Stimulated activated CD8-positive, alpha-beta memory T cell treated with anti-CD3 and anti-CD28 coated beads, Interleukin-4, amount 100 ng/mL, for 48 hours (primary cell): Measurements from ENCODE around the gene PGAM1.
"Not testable (repeated sequence)": the region's sequence is repeated elsewhere in the genome, so short reads cannot be mapped to it uniquely, and the experiment has no call there.

Experiments used
- DNase-seq: peaks from one replicate; pipeline ENCODE4 v3.0.0-alpha.2; 2020

The PGAM1 gene

GRCh38 chr10:97459933-97460332 lies 33.9 kb downstream of the PGAM1 start:
- DNase-seq = no peak

GRCh38 chr10:97462309-97462708 lies 36.3 kb downstream of the PGAM1 start:
- no peak for DNase-seq

DNA sequence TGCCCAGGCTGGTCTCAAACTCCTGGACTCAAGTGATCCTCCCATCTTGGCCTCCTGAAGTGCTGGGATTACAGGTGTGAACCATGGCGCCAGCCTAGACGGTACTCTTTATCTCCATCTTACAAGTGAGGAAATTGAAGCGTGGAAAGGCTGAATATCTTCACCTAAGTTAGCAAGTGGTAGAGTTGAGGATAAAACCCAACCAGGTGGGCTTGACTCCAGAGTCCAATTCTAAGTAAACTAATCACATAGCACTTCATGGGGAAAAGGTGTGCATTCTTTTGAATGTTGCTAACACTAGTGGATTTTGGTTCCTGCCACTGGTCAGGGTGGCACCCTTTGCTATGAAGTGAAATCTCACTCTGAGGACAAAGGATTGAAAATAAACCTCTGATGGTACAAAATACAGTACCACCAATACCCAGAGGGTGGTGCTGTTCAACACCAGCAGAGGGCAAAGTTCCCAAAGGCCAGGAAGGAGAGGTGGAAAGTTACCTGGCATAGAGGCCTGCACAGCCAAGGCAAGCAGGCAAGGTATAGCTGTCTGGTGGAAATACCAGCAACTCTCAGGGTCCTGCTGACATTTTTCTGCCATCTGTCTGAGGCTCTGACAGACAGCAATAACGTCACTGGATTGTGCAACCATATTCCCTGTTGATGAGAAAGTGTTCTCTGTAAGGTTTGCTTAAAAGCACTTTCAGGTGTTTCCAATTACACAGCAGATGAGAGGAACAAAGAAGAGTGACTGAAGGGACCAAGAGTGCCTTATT lies 37.6 kb downstream of the PGAM1 start:
- peak; percentile 40 for DNase-seq

GRCh38 chr10:97464226-97464625 lies 38.2 kb downstream of the PGAM1 start:
- no peak for DNase-seq

- no peak for DNase-seq
Measured at GRCh38 chr10:97465982-97466381, 40.0 kb downstream of the PGAM1 start.

DNA sequence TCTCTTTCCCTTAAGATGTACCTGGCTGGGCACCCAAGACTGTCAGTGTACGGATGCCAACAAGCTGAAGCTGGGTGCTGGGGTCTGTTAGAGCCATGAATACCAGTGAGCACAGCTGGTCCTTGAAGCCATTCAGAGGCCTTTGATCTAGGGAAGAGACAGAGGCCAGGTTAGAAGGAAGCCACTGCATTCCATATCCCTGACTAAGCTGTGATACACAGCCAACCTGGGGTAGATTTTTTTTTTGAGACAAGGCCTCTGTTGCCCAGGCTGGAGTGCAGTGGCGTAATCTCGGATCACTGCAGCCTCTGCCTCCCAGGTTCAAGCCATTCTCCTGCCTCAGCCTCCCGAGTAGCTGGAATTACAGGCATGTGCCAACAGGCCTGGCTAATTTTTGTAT lies 40.8 kb downstream of the PGAM1 start:
- DNase-seq = no peak

- no peak for DNase-seq
Measured at GRCh38 chr10:97468162-97468561, 42.2 kb downstream of the PGAM1 start.

DNA sequence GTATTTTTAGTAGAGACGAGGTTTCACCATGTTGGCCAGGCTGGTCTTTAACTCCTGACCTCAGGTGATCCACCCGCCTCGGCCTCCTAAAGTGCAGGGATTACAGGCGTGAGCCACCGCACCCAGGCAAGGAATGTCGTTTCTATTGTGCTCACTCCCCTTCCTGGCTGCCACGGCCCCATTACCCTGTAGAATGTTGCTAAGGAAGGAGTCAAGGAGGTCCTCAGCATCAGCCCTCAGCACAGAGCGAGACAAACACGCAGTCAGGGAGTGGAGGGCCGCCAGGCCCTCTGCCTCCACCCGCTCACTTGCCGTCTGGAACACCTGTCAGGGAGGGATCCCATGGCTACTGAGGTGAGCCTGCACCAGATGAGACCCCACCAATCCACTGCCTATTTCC lies 42.8 kb downstream of the PGAM1 start:
- DNase-seq = not testable (repeated sequence)

DNA sequence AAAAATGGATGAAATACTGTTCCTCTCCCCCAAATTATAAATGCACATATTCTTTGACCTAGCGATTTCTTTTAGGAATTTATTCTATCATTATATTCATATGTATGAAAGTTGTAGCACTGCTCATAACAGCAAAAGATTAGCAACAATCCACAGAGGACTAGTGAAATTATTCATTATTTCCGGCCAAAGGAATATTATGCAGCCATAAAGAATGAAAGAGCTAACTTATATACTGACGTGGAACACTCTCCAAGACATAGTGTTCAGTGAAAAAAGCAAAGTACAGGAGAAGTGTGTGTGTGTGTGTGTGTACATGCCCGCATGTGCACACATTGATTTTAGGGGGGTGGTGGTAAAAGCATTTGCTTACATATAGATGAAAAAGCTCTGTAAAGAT lies 48.9 kb downstream of the PGAM1 start:
- DNase-seq = no peak

GRCh38 chr10:97475936-97476594 lies 50.1 kb downstream of the PGAM1 start:
- DNase-seq = no peak

DNA sequence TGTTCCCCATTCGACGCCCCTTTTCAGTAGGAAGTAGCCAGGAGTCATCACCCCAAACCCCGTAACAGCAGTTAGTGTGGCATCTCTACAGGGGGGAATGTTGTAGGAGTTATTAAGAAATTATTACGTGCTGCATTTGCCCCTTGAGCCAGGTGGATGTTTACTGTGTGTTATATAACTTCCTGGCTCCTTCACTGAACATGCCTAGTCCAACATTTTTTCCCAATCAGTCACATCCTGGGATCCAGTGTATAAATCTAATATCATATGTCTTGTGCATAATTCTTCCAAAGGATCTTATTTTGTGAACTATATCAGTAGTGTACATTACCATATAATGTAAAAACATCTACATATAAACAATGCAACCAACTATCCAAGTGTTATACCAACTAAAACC lies 53.4 kb downstream of the PGAM1 start:
- not testable (repeated sequence) for DNase-seq

DNA sequence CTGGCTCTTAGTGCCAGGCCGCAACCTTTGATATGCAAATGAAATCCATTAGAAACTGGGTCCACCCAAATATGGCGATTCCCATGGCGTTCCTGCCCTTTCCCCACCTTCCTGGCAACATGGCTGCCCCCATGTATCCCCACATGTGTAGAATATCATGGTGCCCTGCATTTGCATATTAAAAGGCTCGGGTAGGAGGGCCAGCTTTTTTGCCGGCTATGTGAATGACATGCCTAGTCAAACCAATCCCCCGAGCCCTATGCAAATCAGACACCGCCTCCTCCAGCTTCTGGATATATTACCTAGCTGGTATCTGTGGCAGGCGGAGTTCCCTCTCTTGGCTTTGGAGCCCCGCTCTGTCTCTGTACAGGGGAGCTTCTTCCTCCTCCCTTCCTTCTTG lies 53.9 kb downstream of the PGAM1 start:
- DNase-seq = no peak

DNA sequence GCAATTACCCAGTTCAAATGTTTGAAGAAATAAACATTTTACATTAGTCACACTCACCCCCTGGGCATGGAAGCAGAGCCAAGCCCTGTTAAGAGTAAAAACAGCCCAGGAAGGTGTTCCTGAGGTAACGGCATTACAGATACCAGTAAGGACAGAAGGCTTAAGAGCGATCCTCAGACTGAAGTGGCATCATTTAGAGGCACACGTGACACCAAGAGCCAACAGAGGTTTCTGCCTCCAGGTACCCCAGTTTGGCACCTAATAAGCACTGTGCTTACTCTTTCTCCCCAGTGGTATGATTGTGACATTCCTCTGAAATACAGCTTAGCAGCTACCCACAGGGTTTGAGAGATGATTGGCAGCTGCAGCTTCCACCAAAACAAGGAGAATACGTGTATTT lies 55.1 kb downstream of the PGAM1 start:
- no peak for DNase-seq

DNA sequence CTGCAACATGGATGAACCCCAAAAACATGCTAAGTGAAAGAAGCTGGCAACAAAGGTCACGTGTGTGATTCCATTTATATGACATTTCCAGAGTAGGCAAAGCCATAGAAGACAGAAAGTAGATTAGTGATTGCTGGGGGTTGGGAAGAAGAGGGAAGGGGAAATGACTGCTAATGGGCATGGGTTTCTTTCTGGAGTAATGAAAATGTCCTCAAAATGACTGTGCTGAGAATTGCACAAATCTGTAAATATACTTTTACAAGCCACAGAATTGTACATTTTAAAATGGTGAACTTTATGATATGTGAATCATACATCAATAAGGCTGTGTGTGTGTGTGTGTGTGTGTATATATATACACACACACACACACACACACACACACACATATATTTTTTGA lies 56.4 kb downstream of the PGAM1 start:
- DNase-seq = no peak
